Activated gamma-delta T cell treated with anti-CD3 and anti-CD28 coated beads, Interleukin-2, amount 50 U/mL, for 16 hours (primary cell): Measurements from ENCODE around the gene GLCE.
"Not testable (repeated sequence)": the region's sequence is repeated elsewhere in the genome, so short reads cannot be mapped to it uniquely, and the experiment has no call there.

Source experiments
- DNase-seq: peaks from one replicate; pipeline ENCODE4 v3.0.0-alpha.2; 2020; ENCODE audit warnings: low read depth

The GLCE gene

GRCh38 chr15:69299451-69299886 lies 139.0 kb downstream of the GLCE start:
- DNase-seq: no peak

DNA sequence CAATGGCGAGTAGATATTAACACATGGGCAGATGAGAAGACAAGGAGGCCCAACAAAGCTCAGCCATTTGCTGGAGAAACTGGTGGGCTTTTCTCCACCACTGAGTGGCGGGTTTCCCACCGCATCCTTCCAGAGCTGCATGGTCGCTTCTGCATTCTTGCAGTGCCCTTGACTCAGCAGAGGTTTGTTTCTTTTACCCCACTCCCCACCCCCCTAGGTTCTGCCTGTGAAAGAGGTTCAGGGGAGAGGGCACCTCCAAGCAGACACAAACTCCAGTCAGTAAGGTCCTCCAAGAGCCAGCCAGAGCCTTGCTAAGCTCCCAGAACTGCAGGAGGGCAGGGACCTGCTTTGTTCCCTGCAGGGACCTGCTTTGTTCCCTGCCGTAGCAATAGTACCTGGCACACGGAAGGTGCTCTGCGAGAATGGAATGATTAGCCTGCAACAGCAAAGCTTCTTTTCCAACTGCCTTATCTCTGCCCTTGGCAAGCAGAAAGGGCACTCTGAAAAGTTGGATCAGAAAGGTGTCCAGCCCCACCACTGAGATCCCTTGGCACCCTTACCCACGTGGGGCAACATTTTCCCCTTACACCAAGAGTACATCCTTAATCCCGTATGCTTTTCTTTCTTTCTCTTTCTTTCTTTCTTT lies 139.6 kb downstream of the GLCE start:
- DNase-seq: no peak

GRCh38 chr15:69301101-69301500 lies 140.7 kb downstream of the GLCE start:
- DNase-seq: not testable (repeated sequence)

- not testable (repeated sequence) for DNase-seq
Measured at GRCh38 chr15:69302087-69302486, 141.7 kb downstream of the GLCE start.

GRCh38 chr15:69302929-69303328 lies 142.5 kb downstream of the GLCE start:
- no peak for DNase-seq

- DNase-seq: no peak
Measured at GRCh38 chr15:69303337-69304181, 143.1 kb downstream of the GLCE start.

DNA sequence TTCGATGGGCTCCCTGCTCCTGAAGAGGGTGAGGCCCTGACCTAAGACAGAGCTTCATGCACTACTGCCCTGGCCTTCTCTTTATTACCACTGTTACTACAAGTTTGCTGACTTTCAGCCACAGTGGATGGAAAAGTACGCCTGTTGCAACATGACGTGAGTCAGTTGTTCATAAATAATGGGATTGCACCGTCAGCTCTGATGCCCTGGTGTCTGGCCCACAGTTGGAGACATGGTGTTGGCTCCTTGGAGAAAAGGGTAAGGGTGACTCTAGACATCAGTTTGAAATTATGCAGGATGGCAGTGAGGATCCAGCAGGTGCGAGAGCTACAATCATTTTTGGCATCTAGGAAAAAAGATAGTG lies 143.7 kb downstream of the GLCE start:
- DNase-seq: no peak

GRCh38 chr15:69305204-69305931 lies 144.9 kb downstream of the GLCE start:
- DNase-seq: no peak

- no peak for DNase-seq
Measured at GRCh38 chr15:69305933-69306568, 145.6 kb downstream of the GLCE start.

DNA sequence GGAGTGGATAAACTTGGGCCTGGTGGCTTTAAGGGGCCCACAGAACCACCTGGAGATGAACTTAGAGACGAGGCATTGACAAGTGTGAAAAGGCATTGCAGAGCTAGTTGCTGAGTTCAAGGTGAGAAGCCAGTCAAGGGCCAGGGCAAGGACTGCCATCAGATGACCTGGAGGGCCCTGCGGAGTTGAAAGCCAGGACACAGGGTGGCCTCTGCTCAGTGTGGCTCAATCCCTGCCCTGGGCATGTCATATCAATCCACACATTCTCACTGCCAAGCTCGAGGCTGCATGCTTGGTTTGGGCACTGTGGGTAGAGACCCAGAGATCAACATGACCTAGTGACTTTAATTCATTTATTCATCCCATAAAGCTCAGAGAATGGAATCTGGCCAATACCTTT lies 147.5 kb downstream of the GLCE start:
- DNase-seq: no peak

DNA sequence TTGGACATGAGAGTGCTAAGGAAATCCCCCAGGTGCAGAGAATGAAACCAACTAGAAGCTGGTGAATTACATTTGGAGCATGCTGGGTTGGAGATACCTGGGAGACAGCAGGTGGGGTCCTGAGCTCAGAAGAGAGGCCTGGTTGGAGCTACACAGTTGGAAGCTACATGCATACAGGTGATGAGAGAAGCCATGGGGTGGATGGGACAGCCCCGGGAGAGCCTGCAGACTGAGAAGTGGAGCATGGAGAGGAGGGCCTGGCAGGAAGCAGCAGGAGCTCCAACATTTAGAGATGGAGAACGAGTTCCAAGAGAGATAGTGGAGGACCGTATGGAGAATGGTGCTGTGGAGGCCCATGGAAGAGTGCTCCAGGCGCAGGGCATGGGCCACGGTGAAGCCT lies 148.5 kb downstream of the GLCE start:
- no peak for DNase-seq

DNA sequence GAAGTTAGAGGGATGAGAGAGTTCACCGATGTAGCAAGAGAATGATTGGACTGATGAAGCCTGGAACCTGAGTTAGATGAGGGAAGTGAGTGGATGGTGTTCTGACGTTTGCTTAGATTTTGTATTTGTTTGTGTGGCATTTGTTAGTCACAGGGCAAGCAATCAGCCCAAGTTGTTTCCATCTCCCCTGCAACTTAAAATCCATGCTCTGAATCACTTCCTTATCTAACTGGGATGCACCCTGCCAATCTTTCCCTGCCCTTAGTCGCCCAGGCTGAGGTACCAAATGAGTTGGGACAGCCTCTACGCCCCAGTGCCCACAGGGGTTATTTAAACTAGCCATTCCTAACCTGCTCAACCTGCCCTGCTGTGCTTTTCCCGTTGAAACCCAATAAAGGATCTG lies 150.9 kb downstream of the GLCE start:
- no peak for DNase-seq

DNA sequence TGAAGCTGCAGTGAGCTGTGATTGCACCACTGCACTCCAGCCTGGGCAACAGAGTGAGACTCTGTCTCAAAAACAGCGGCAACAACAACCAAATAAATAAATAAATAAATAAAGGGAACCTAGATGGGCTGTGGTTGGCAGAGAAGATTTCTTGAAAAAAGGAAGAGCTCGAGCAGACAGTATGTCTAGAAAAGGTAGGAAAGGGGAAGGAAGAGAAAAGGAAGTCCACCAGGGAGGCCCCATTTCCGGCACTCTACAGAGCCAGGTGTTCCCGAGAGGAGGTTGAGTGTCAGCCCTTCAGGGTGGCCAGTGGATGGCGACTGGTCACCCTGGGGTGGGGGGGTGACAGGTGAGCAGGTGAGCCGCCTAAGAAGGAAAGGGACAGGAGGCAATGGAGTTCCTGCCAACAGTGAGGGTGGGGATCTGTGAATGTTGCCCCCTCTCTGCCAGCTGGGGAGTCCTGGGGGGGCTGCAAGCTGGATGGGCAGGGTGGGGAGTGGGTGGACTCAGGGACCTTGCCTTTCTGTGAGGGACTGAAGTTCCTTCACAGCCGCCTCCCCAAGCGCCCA lies 153.1 kb downstream of the GLCE start:
- DNase-seq: no peak

GRCh38 chr15:69314131-69314530 lies 153.7 kb downstream of the GLCE start:
- no peak for DNase-seq

- no peak for DNase-seq
Measured at GRCh38 chr15:69314736-69315135, 154.3 kb downstream of the GLCE start.

DNA sequence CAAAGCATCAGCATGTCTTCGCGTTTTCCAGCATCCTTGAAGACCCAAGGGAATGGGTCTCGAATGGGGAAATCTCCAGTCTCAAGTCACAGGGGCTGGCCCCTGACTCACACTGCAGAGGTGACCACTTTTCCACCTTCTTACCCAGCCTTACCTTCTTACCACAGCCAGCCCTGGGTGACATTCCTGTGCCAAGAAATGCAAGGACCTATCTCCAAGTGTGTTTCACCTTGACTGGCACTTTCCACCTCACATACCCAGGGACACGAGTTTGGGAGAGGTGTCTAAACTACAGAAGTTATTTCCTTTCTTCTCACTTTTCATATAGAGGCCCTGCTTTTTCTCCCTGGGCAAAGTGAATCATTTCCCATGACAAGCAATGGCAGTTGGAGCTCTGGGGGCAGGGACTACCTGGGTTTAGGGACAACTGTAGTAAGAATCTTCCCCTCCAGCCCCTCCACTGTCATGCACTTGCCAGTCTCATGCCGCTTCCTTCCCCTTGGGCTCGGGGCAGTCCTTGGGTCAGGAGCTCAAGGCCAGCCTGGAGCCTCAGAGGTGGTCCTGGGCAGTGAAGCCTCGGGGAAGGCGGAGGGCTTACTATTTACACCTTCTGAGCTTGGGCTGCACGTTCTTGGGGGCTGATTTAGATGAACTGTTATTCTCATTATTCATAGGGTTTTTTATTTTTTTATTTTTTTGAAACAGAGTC lies 155.1 kb downstream of the GLCE start:
- no peak for DNase-seq

- no peak for DNase-seq
Measured at GRCh38 chr15:69316291-69316690, 155.9 kb downstream of the GLCE start.

- DNase-seq: no peak
Measured at GRCh38 chr15:69317392-69317841, 157.0 kb downstream of the GLCE start.

DNA sequence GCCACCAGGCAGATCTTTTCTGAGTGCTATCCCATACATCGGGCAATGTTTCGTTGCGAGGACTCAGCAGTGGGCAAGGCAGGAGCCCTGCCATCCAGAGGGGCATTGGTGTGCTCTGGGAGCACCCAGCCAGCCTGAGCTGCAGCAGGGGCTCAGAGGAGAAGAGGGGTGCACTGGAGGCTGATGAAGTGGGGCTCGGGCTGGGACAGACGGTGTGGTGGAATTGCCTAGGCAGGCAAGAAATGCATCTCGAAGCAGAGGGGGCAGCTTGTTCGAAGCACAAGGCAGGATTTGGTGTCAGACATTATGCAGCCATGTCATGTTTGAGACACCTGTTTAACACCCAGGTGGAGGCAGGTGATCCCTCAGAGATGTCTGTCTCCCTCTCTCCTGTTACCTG lies 157.6 kb downstream of the GLCE start:
- DNase-seq: no peak

GRCh38 chr15:69319384-69320375 lies 159.2 kb downstream of the GLCE start:
- no peak for DNase-seq
